GM23338 (cell line): ENCODE results near the gene CD69. TPM values are rescaled to one million over a fixed set of nuclear protein-coding genes. Genes with fewer than 3 reads are reported as not detected.

Experiments
- ATAC-seq: fragments of 200-7000 bp; cut with Tn5 transposase; 3 replicates; pipeline ENCODE4 v1.9.1; 2020
- DNase-seq: peaks from one replicate; pipeline ENCODE4 v3.0.0-alpha.2; 2015; ENCODE audit warnings: low spot score
- H2AFZ ChIP-seq: fragments of 200-600 bp; sonication (generic); 2 replicates; pipeline ENCODE4 v1.8.0; 2016; ENCODE audit warnings: antibody characterized with exemption, mild to moderate bottlenecking, moderate library complexity
- H3F3A ChIP-seq: fragments of 200-600 bp; sonication (generic); replicated peaks from 2 replicates; pipeline ENCODE4 v1.8.0; 2017; ENCODE audit warnings: antibody characterized with exemption, mixed run types, low read depth
- H3K27ac ChIP-seq: fragments of 200-600 bp; sonication (generic); 2 replicates; pipeline ENCODE4 v1.6.1; 2016; ENCODE audit warnings: low read depth
- H3K27me3 ChIP-seq: fragments of 200-600 bp; sonication (generic); 2 replicates; pipeline ENCODE4 v1.8.0; 2016; ENCODE audit warnings: mild to moderate bottlenecking, mixed run types, moderate library complexity; ENCODE audit not compliant: insufficient read depth
- H3K36me3 ChIP-seq: fragments of 200-600 bp; sonication (generic); 2 replicates; pipeline ENCODE4 v1.8.0; 2016; ENCODE audit warnings: mild to moderate bottlenecking; ENCODE audit not compliant: insufficient read depth
- H3K4me1 ChIP-seq: fragments of 200-600 bp; sonication (generic); 2 replicates; pipeline ENCODE4 v1.8.0; 2016; ENCODE audit warnings: mild to moderate bottlenecking, moderate library complexity; ENCODE audit not compliant: insufficient read depth
- H3K4me2 ChIP-seq: fragments of 200-600 bp; sonication (generic); 2 replicates; pipeline ENCODE4 v1.7.1; 2017; ENCODE audit warnings: mixed run types
- H3K4me3 ChIP-seq: fragments of 200-600 bp; sonication (generic); 2 replicates; pipeline ENCODE4 v1.6.1; 2016; ENCODE audit warnings: mixed run types
- H3K79me2 ChIP-seq: fragments of 200-600 bp; sonication (generic); replicated peaks from 2 replicates; pipeline ENCODE4 v1.8.0; 2017; ENCODE audit warnings: mild to moderate bottlenecking; ENCODE audit not compliant: insufficient read depth
- H3K9me2 ChIP-seq: fragments of 200-600 bp; sonication (generic); 2 replicates; pipeline ENCODE4 v1.8.0; 2017; ENCODE audit not compliant: insufficient read depth
- H4K20me1 ChIP-seq: fragments of 200-600 bp; sonication (generic); replicated peaks from 2 replicates; pipeline ENCODE4 v1.8.0; 2017; ENCODE audit warnings: mild to moderate bottlenecking; ENCODE audit not compliant: insufficient read depth
- H3K27ac Mint-ChIP-seq: 2 replicates; pipeline ENCODE4 v1.8.0; 2020; ENCODE audit warnings: inconsistent platforms, mild to moderate bottlenecking, moderate library complexity, mixed read lengths
- H3K27me3 Mint-ChIP-seq: 3 replicates; pipeline ENCODE4 v1.8.0; 2022; ENCODE audit warnings: low read depth, mild to moderate bottlenecking, moderate library complexity, mixed read lengths, inconsistent platforms; ENCODE audit not compliant: insufficient read depth, poor library complexity
- H3K36me3 Mint-ChIP-seq: 3 replicates; pipeline ENCODE4 v1.8.0; 2021; ENCODE audit warnings: low read depth, mild to moderate bottlenecking, inconsistent platforms, moderate library complexity, mixed read lengths
- H3K4me1 Mint-ChIP-seq: 3 replicates; pipeline ENCODE4 v1.8.0; 2020; ENCODE audit warnings: mild to moderate bottlenecking, inconsistent platforms, mixed read lengths
- H3K4me3 Mint-ChIP-seq: 3 replicates; pipeline ENCODE4 v1.8.0; 2021; ENCODE audit warnings: moderate library complexity, mild to moderate bottlenecking, inconsistent platforms, mixed read lengths
- H3K9me3 Mint-ChIP-seq: 3 replicates; pipeline ENCODE4 v1.8.0; 2020; ENCODE audit warnings: moderate library complexity, mild to moderate bottlenecking, inconsistent platforms, mixed read lengths
- CREB1 ChIP-seq: fragments of 250-450 bp; sonication (Bioruptor Pico); IDR thresholded peaks from 2 replicates; pipeline ENCODE4 v1.5.0; 2020; ENCODE audit warnings: low read depth, mild to moderate bottlenecking, moderate library complexity
- ETS1 ChIP-seq: IDR thresholded peaks from 2 replicates; pipeline ENCODE4 v1.6.1; 2016; ENCODE audit warnings: antibody characterized with exemption
- EZH2 ChIP-seq: fragments of 200-600 bp; sonication (generic); IDR thresholded peaks from one replicate; pipeline ENCODE4 v1.8.0; 2017; ENCODE audit warnings: antibody characterized with exemption, mild to moderate bottlenecking, low read depth; ENCODE audit not compliant: unreplicated experiment
- EZH2phosphoT487 ChIP-seq: fragments of 200-600 bp; sonication (generic); IDR thresholded peaks from one replicate; pipeline ENCODE4 v1.8.1; 2018; ENCODE audit warnings: antibody characterized with exemption; ENCODE audit not compliant: unreplicated experiment
- NANOG ChIP-seq: IDR thresholded peaks from 2 replicates; pipeline ENCODE4 v1.6.1; 2016; ENCODE audit warnings: antibody characterized with exemption, borderline replicate concordance
- STAT1 ChIP-seq: IDR thresholded peaks from one replicate; pipeline ENCODE4 v1.6.1; 2016; ENCODE audit warnings: antibody characterized with exemption; ENCODE audit not compliant: unreplicated experiment
- ZNF114 ChIP-seq: fragments of 250-450 bp; sonication (Bioruptor Pico); IDR thresholded peaks from 2 replicates; pipeline ENCODE4 v1.5.0; 2020; ENCODE audit warnings: mild to moderate bottlenecking, moderate library complexity
- ZNF462 ChIP-seq: fragments of 250-450 bp; sonication (Bioruptor Pico); IDR thresholded peaks from 2 replicates; pipeline ENCODE4 v1.5.0; 2020; ENCODE audit warnings: mild to moderate bottlenecking, moderate library complexity
- polyA plus RNA-seq: library from polyadenylated mRNA; unstranded; fragments of >200 nt; fragmentation: Nextera tagmentation; extraction: Ambion mirVana; gene quantifications from 2 replicates; pipeline ENCODE4 v1.2.1, GENCODE V29; 2016
- total RNA-seq: library from RNA; depleted of rRNA; stranded (reverse); fragments of >200 nt; shearing (Covaris generic); gene quantifications from 2 replicates; pipeline ENCODE4 v1.2.3, GENCODE V29; 2014

CD69 gene
- total and polyA plus RNA-seq, 2 experiments from 2014 or later = not detected

GRCh38 chr12:9806714-9807113, 46.0 kb upstream of the CD69 start:
- Histone ChIP-seq H2AFZ (no peak overlapping the region), H3K27me3 (no peaks in the 10 kb centered on the region), H3K36me3 (no peaks in the 10 kb centered on the region), H4K20me1 (no peaks in the 10 kb centered on the region), H3F3A (no peaks in the 10 kb centered on the region), H3K27ac (no peak overlapping the region), H3K4me3 (no peak overlapping the region), H3K4me2 (no peak overlapping the region), H3K79me2 (no peaks in the 10 kb centered on the region), H3K9me2 (no peaks in the 10 kb centered on the region), H3K4me1 (no peaks in the 10 kb centered on the region)
- TF ChIP-seq NANOG = no peak
- no peak for TF ChIP-seq CREB1 (CRISPR knock-in tag)
- Mint-ChIP-seq H3K4me3 (no peak overlapping the region), H3K36me3 (no peaks in the 10 kb centered on the region), H3K27ac (no peak overlapping the region), H3K27me3 (no peaks in the 10 kb centered on the region), H3K9me3 (no peaks in the 10 kb centered on the region), H3K4me1 (peaks cover 3% of the 10 kb centered on the region; the same call in 1 of the 3 replicates)
- no peak for ATAC-seq
- DNase-seq = no peak

GRCh38 chr12:9805883-9806282, 45.2 kb upstream of the CD69 start:
- no peak for ATAC-seq

More at GRCh38 chr12:9805883-9806282, 45.2 kb upstream of the CD69 start:
- TF ChIP-seq NANOG (no peak), ZNF462 (CRISPR knock-in tag) (no peak), EZH2phosphoT487 (no peak), ZNF114 (CRISPR knock-in tag) (no peak), CREB1 (CRISPR knock-in tag) (no peak), STAT1 (no peak), EZH2 (no peak), ETS1 (no peak)
- Histone ChIP-seq H3K4me2 (no peak overlapping the region), H3K36me3 (no peaks in the 10 kb centered on the region), H3K27ac (no peak overlapping the region), H3K79me2 (no peaks in the 10 kb centered on the region), H3K9me2 (no peaks in the 10 kb centered on the region), H3K4me3 (no peak overlapping the region), H2AFZ (no peak overlapping the region), H3K4me1 (no peaks in the 10 kb centered on the region), H3K27me3 (no peaks in the 10 kb centered on the region), H3F3A (no peaks in the 10 kb centered on the region), H4K20me1 (no peaks in the 10 kb centered on the region)
- Mint-ChIP-seq H3K4me3 (no peak overlapping the region), H3K27ac (no peak overlapping the region), H3K4me1 (peaks cover 3% of the 10 kb centered on the region; the same call in 1 of the 3 replicates), H3K9me3 (no peaks in the 10 kb centered on the region), H3K27me3 (no peaks in the 10 kb centered on the region), H3K36me3 (no peaks in the 10 kb centered on the region)
- no peak for DNase-seq
